Measurements from ENCODE around the gene SYNRG. TPM values are rescaled to one million over a fixed set of nuclear protein-coding genes. Genes with fewer than 3 reads are reported as not detected.

Gene SYNRG
- total and polyA plus RNA-seq, 8 donors: 7.4 to 26.0 (median 17.0) TPM

DNA sequence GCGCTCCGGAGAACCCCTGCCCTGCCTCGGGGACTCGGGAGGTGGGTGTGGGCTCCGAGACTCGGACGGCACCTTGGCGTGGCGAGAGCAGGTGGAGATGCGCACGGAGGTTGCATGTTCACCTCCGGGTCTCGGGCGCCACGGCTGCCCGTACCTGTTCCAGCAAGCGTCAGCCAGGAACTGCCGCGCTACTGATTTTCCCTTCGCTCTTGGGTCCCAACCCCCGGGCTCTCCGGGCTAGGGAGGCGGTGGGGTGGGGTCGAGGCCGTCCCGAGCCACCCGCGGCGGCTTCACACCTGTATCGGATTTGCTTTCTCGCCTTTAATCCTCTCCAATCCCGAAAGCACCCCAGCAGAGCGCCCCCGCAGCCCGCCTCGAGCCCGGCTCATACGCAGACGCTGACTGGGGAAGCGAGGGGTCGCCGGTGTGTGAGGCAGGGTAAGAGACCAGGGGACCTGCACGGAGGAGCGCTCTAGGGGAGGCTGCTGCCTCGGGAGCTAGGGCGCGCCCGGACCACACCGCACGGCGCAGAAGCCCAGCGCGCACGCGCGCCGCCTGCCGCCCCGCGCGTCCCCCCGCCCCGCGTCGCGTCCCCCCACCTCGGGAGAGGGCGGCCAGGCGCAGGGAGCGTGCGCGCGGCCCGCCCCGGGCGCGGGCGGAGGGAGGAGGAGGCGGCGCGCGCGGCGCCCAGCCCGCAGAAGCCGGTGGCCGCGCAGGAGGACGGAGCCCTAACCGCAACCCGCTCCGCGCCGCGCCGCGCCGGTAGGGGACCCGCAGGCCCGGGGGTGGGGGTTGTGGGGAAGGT is 119.8 kb downstream of the SYNRG start, which contains the start of gene DUSP14:
Gene DUSP14, plus strand, starts transcription at position 695 of the 805 bp plus-strand sequence. CDS start 22,382 bp downstream, outside the sequence.
- intact Hi-C loops (cut with DNase I): no loop called here
- TF ChIP-seq CTCF (IDR thresholded peaks at IDR 0.05): no peak
- 0% methylated on average over 47 to 100 of the region's 100 CpGs for WGBS, 2 donors
- H3K4me1 ChIP-seq: peaks cover 6 to 11% (median 7%) of the 10 kb centered on the region in 3 donors
- H3K4me3 ChIP-seq: peak within 1 kb of the TSS; percentile 71 to 81 (median 80)
- H3K9me3 ChIP-seq: no peaks in the 10 kb centered on the region
- H3K27me3 ChIP-seq: no peaks in the 10 kb centered on the region
- ATAC-seq (peak; percentile 83 to 89 (median 84)), FAIRE-seq (no peak), DNase-seq (peak; percentile 75 to 92 (median 84))
- H3K36me3 ChIP-seq: no peaks in the 10 kb centered on the region
- peak within 1 kb of the TSS; percentile 90 to 97 (median 94) for H3K27ac ChIP-seq

DNA sequence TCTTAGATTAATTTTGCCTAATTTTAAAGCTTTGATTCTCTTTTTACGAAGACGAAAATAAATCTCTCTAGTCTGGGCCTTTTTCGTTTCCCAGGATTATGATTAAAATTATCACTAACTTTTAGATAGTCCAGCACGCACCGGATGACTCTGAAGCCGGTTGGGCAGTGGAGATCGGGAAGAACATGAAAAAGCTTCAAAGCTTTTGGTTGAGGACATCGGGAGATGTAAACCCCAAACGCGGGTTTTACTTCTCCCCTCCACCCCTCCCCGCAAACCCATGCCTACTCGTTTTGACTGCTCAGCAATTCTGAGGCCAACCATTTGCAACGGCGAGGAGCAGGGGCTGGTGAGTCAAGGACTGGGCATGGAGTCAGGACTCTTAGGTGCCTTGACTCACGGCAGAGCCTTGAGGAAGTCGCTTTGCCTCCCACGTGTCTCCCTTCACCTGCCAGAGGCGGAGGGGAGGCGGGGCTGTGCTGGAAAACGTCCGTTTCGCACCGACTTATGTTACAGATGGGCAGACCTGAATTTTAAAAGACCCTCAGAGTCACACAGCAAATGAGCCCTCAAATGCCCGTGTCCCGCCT is 120.5 kb downstream of the SYNRG start:
- ATAC-seq (peak; percentile 85 to 93 (median 86)), FAIRE-seq (no peak), DNase-seq (peak; percentile 80 to 91 (median 90))
- 1% methylated on average over 25 of the region's 25 CpGs for WGBS, 2 donors
- Histone ChIP-seq H3K4me3 (peak overlapping the region; percentile 69 to 81 (median 74)), H3K36me3 (no peaks in the 10 kb centered on the region), H3K4me1 (peaks cover 6 to 11% (median 7%) of the 10 kb centered on the region in 3 donors), H3K9me3 (no peaks in the 10 kb centered on the region), H3K27ac (peak overlapping the region; percentile 90 to 97 (median 94)), H3K27me3 (no peaks in the 10 kb centered on the region)
- intact Hi-C loops (cut with DNase I): no loop called here
- no peak for TF ChIP-seq CTCF (IDR thresholded peaks at IDR 0.05)

GRCh38 chr17:37488009-37488604 is 121.1 kb downstream of the SYNRG start:
- no peaks in the 10 kb centered on the region for H3K36me3 ChIP-seq
- peak overlapping the region; percentile 90 to 97 (median 94) for H3K27ac ChIP-seq
- intact Hi-C loops (cut with DNase I): no loop called here
- no peaks in the 10 kb centered on the region for H3K9me3 ChIP-seq
- H3K4me3 ChIP-seq: peak overlapping the region in 2 of 4 donors; percentile 78 to 81
- H3K4me1 ChIP-seq: peaks cover 6 to 11% (median 7%) of the 10 kb centered on the region in 3 donors
- FAIRE-seq (no peak), ATAC-seq (peak; percentile 17 to 52 (median 20)), DNase-seq (peak in 1 of 6 donors; percentile 30)
- TF ChIP-seq CTCF (IDR thresholded peaks at IDR 0.05): no peak
- no peaks in the 10 kb centered on the region for H3K27me3 ChIP-seq
- WGBS, 2 donors: 32% methylated on average over 7 of the region's 7 CpGs

DNA sequence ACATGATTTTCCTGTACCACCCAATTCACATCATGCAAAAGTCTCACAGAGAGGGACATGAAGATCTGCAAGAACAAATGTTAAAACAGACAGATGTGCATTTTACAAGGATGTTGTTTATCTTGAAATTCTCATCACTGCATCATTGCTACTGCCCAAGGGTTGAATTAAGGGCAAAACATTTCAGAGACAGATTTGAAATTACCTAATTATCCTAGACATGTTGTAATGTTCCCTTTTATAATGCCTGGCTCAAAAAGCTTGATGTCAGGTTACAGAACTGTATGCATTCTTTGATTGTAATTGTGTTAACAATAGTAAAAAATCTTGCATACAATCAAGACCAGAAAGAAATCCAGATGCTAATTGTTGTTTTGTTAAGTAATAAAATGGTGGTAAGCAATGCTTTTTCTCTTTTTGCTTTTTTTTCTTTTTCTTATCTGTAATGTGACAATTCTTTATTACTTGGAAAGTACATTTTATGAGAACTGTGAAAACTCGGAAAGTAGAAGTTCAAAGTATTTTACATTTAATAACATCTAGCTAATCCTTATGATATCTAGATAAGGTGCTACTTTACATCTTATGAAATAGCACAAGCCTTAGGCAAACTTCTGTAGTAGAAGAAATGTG is 123.2 kb downstream of the SYNRG start:
- TF ChIP-seq CTCF (IDR thresholded peaks at IDR 0.05): no peak
- Histone ChIP-seq H3K27ac (no peak overlapping the region), H3K36me3 (no peaks in the 10 kb centered on the region), H3K27me3 (no peaks in the 10 kb centered on the region), H3K4me3 (no peak overlapping the region), H3K4me1 (peaks cover 6 to 11% (median 7%) of the 10 kb centered on the region in 3 donors), H3K9me3 (no peaks in the 10 kb centered on the region)
- intact Hi-C loops (cut with DNase I): no loop called here
- ATAC-seq (no peak), FAIRE-seq (no peak), DNase-seq (no peak)
- WGBS, 2 donors: 78 to 92% methylated on average over 1 of the region's 1 CpG
